Natural killer cell (primary cell): ENCODE data around the gene SLX4IP. TPM values are rescaled to one million over a fixed set of nuclear protein-coding genes. Genes with fewer than 3 reads are reported as not detected.
A peak's percentile ranks its signal among the peaks of the same experiment; 100 is the strongest.

Experiments
- ATAC-seq, 3 donors: fragments of 150-1000 bp in 2 of 3; fragments of 200-7000 bp in 1 of 3; cut with Tn5 transposase; 1 replicate in 1 of 3; 2 replicates in 2 of 3; pipeline ENCODE4 v1.10.0; 2021; ENCODE audit warnings: mild to moderate bottlenecking in 2 of 3, moderate library complexity in 2 of 3
- DNase-seq, 2 donors: peaks; one replicate each; pipeline versions ENCODE4 v3.0.0 to v3.0.0-alpha.2; 2013 to 2021; ENCODE audit warnings: mixed read lengths in 1 of 2
- H3K27ac ChIP-seq: one replicate; pipeline ENCODE4 v1.5.1; 2013; ENCODE audit warnings: mild to moderate bottlenecking, low read length
- H3K27me3 ChIP-seq: one replicate; pipeline ENCODE4 v1.6.1; 2013; ENCODE audit warnings: low read length; ENCODE audit not compliant: control insufficient read depth, insufficient read depth
- H3K36me3 ChIP-seq: one replicate; pipeline ENCODE4 v1.6.1; 2013; ENCODE audit warnings: low read length; ENCODE audit not compliant: control insufficient read depth, insufficient read depth
- H3K4me1 ChIP-seq: one replicate; pipeline ENCODE4 v1.6.1; 2013; ENCODE audit warnings: low read length; ENCODE audit not compliant: control insufficient read depth, insufficient read depth
- H3K4me3 ChIP-seq: one replicate; pipeline ENCODE4 v1.5.1; 2013; ENCODE audit warnings: low read length
- H3K9me3 ChIP-seq: one replicate; pipeline ENCODE4 v1.6.1; 2013; ENCODE audit warnings: low read length; ENCODE audit not compliant: control insufficient read depth, insufficient read depth
- H3K27ac Mint-ChIP-seq, 2 donors: one replicate each; pipeline ENCODE4 v1.8.0; 2022; ENCODE audit warnings: mild to moderate bottlenecking in 2 of 2, mixed read lengths in 2 of 2, moderate library complexity in 1 of 2
- H3K27me3 Mint-ChIP-seq, 2 donors: one replicate each; pipeline ENCODE4 v1.8.0; 2022; ENCODE audit warnings: low read depth in 2 of 2, mixed read lengths in 2 of 2
- H3K36me3 Mint-ChIP-seq: one replicate; pipeline ENCODE4 v1.8.0; 2022; ENCODE audit warnings: mixed read lengths
- H3K4me1 Mint-ChIP-seq, 2 donors: one replicate each; pipeline ENCODE4 v1.8.0; 2022; ENCODE audit warnings: mixed read lengths in 2 of 2
- H3K4me3 Mint-ChIP-seq: one replicate; pipeline ENCODE4 v1.8.0; 2022; ENCODE audit warnings: mild to moderate bottlenecking, moderate library complexity, mixed read lengths
- H3K9me3 Mint-ChIP-seq, 2 donors: one replicate each; pipeline ENCODE4 v1.8.0; 2022; ENCODE audit warnings: mixed read lengths in 2 of 2
- whole genome bisulfite sequencing: methylation state at CpG from one replicate; pipeline ENCODE4 v1.1.7; 2013; ENCODE audit warnings: missing lambda C conversion rate; ENCODE audit not compliant: insufficient coverage; 5-methylcytosine and 5-hydroxymethylcytosine counted together
- intact Hi-C: fragments of 100-400 bp; cut with micrococcal nuclease; formaldehyde crosslinking; loops from one replicate; pipeline ENCODE4 v1.14.2; 2022
- total RNA-seq, 4 donors: library from RNA; stranded (reverse); fragments of 120-200 nt in 1 of 4; gene quantifications; one replicate each; pipeline versions ENCODE4 v1.2.3 to v1.2.4, GENCODE V29; 2013 to 2022
- TF ChIP-seq, protein P1 (sequence below): fragments of 200-600 bp; IDR thresholded peaks from one replicate; pipeline ENCODE4 v1.8.0; 2022; ENCODE audit warnings: antibody characterized with exemption

SLX4IP gene
- total RNA-seq, 3 donors from 2014 or later (not counting 1 experiment from before 2014, with no cell fraction given) = 2.9 to 5.5 (median 5.2) TPM

DNA sequence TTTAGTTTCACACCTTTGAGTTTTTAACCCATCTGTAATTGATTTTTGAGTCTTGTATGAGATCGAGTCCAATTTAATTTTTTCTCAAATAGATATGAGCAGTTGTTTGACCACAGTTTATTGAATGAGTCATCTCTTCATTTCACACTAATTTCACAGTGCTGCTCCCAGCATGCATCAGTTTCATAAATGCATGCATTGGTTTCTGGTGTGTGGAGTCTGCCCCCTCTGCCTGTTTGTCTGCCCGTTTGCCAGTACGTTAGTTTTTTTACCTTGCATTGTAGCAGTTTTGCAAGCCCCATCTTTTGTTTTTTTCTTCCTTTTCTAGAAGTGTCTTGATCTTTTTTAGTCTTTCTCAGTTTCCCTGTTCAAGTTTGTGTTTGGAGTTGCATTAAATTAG lies 11.9 kb downstream of the SLX4IP start:
- Mint-ChIP-seq H3K36me3 (no peaks in the 10 kb centered on the region), H3K4me1 (peaks cover 20 to 24% of the 10 kb centered on the region in 2 donors), H3K4me3 (peak overlapping the region; percentile 83), H3K27me3 (no peaks in the 10 kb centered on the region), H3K9me3 (no peaks in the 10 kb centered on the region), H3K27ac (peak overlapping the region; percentile 72 to 89)
- Histone ChIP-seq H3K9me3 (no peaks in the 10 kb centered on the region), H3K27ac (no peak overlapping the region), H3K36me3 (no peaks in the 10 kb centered on the region), H3K27me3 (no peaks in the 10 kb centered on the region), H3K4me3 (peak overlapping the region; percentile 8), H3K4me1 (peaks cover 2% of the 10 kb centered on the region)
- peak; percentile 99 to 100 (median 100) for ATAC-seq
- 0% methylated on average over 2 of the region's 3 CpGs for WGBS
- DNase-seq = peak; percentile 35 to 74
- TF ChIP-seq, protein P1, sequence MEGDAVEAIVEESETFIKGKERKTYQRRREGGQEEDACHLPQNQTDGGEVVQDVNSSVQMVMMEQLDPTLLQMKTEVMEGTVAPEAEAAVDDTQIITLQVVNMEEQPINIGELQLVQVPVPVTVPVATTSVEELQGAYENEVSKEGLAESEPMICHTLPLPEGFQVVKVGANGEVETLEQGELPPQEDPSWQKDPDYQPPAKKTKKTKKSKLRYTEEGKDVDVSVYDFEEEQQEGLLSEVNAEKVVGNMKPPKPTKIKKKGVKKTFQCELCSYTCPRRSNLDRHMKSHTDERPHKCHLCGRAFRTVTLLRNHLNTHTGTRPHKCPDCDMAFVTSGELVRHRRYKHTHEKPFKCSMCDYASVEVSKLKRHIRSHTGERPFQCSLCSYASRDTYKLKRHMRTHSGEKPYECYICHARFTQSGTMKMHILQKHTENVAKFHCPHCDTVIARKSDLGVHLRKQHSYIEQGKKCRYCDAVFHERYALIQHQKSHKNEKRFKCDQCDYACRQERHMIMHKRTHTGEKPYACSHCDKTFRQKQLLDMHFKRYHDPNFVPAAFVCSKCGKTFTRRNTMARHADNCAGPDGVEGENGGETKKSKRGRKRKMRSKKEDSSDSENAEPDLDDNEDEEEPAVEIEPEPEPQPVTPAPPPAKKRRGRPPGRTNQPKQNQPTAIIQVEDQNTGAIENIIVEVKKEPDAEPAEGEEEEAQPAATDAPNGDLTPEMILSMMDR = no peak
- intact Hi-C loops = loop anchor here (1.0 to 10.0 kb wide), 2 partner anchors 12 to 48 kb away; partner anchors contain the start of gene SLX4IP

DNA sequence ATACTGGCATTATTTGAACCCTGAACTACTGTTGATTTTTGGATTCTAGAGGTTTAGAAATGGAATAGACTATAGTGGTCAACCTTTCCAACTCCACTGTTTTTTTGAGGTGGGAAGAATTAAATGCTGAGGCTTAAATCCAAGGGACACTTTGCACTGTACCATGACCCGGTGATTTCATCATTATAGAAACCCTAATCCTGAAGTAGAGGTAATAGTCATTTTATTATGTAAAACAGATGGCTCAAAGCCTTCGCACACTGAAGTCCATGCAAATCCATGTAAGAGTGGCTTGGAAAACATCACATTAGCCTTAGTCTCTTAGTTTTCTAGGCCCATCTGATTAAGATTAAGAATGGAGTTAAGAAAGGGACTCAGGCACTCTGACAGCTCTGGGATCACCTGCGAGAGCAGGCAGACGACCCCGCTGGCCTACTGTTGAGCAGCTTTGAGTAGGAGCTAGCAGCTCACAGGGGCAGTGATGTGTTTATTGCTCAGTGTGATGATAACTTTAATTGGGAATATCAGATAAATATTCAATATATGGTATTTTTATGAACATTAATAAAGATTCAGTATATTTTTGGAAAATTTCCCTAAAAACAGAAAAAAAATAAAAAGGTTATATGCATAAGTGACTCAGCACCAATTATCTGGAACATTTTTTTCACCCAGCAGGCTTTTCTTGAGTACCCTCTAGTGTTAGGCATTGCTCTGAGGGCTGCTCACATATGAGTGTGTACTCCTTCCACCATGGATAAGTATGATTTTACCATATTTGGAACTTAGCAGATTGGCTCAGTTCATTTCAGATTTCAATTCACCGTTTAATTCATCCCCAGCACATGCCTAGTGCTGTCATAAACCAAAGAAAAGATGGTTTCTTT lies 13.4 kb downstream of the SLX4IP start:
- no peak for ATAC-seq
- no peaks in the 10 kb centered on the region for H3K36me3 ChIP-seq
- Mint-ChIP-seq H3K36me3 (no peaks in the 10 kb centered on the region), H3K4me1 (peaks cover 28% of the 10 kb centered on the region in 2 donors), H3K9me3 (no peaks in the 10 kb centered on the region), H3K27ac (peak overlapping the region; percentile 72 to 89), H3K4me3 (peak overlapping the region; percentile 83), H3K27me3 (no peaks in the 10 kb centered on the region)
- TF ChIP-seq, protein P1 = no peak
- no peak overlapping the region for H3K27ac ChIP-seq
- 98% methylated on average over 6 of the region's 6 CpGs for WGBS
- no peaks in the 10 kb centered on the region for H3K9me3 ChIP-seq
- H3K27me3 ChIP-seq = no peaks in the 10 kb centered on the region
- H3K4me3 ChIP-seq = no peak overlapping the region
- H3K4me1 ChIP-seq = peaks cover 6% of the 10 kb centered on the region
- intact Hi-C loops = loop anchor here (10.0 kb wide), 1 partner anchor 46 kb away; no protein-coding TSS in a partner anchor
- DNase-seq = no peak

DNA sequence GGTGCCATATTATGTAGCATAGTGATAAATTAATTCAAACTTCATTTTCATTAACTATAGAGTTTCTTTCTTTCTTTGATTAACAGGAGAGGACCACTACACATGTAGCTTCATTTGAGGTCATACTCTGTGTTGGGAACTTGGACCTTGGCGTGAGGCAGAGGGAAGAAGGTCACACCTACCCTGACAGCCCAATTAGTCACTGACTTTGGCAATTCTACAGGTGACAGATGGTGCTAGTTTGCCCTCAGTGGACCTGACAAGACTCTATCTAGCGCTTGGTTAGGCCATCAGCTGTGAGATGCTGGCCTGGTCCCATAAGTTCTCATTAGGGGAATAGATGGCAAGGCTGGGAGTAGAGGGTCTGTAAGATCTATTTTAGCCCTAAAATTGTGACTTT lies 14.2 kb downstream of the SLX4IP start:
- Mint-ChIP-seq H3K4me3 (no peak overlapping the region), H3K27ac (no peak overlapping the region), H3K27me3 (no peaks in the 10 kb centered on the region), H3K4me1 (peaks cover 31 to 36% of the 10 kb centered on the region in 2 donors), H3K36me3 (no peaks in the 10 kb centered on the region), H3K9me3 (no peaks in the 10 kb centered on the region)
- H3K4me3 ChIP-seq = no peak overlapping the region
- H3K9me3 ChIP-seq = no peaks in the 10 kb centered on the region
- ATAC-seq (no peak), DNase-seq (no peak)
- H3K27me3 ChIP-seq = no peaks in the 10 kb centered on the region
- intact Hi-C loops = loop anchor here (10.0 kb wide), 1 partner anchor 46 kb away; no protein-coding TSS in a partner anchor
- H3K27ac ChIP-seq = no peak overlapping the region
- H3K36me3 ChIP-seq = no peaks in the 10 kb centered on the region
- TF ChIP-seq, protein P1 = no peak
- 96% methylated on average over 2 of the region's 2 CpGs for WGBS
- peaks cover 6% of the 10 kb centered on the region for H3K4me1 ChIP-seq
